Measurements from ENCODE around the gene MIPEP. TPM values are rescaled to one million over a fixed set of nuclear protein-coding genes. Genes with fewer than 3 reads are reported as not detected.

MIPEP gene
- polyA plus RNA-seq, 1 donor (not counting 4 experiments of a cell fraction or from before 2014, with no cell fraction given), result 35.0 TPM

GRCh38 chr13:23736541-23736940 is 152.7 kb downstream of the MIPEP start:
- Histone ChIP-seq H2AFZ (ENCODE audit: control insufficient read depth, low read length) (no peak overlapping the region), H3K4me3 (ENCODE audit: control insufficient read depth in 2 of 3, extremely low read depth in 1 of 3, insufficient read depth in 2 of 3, low read depth in 1 of 3, low read length in 3 of 3) (no peak overlapping the region), H3K79me2 (ENCODE audit: control insufficient read depth, insufficient read depth, low read length) (no peaks in the 10 kb centered on the region), H3K4me2 (ENCODE audit: control insufficient read depth, extremely low read depth, insufficient read depth, low read depth, low read length) (no peak overlapping the region), H3K9me3 (ENCODE audit: control insufficient read depth, low read depth, low read length) (no peaks in the 10 kb centered on the region), H3K36me3 (ENCODE audit: control insufficient read depth in 2 of 2, extremely low read depth in 1 of 2, insufficient read depth in 2 of 2, low read length in 2 of 2) (peaks cover 2 to 3% of the 10 kb centered on the region in 2 experiments), H4K20me1 (ENCODE audit: control insufficient read depth, extremely low read depth, insufficient read depth, low read length) (no peaks in the 10 kb centered on the region), H3K9me1 (ENCODE audit: control insufficient read depth, extremely low read depth, insufficient read depth, low read length) (no peaks in the 10 kb centered on the region), H3K27ac (ENCODE audit: control insufficient read depth, insufficient read depth, low read length) (no peak overlapping the region), H3K27me3 (ENCODE audit: control insufficient read depth, extremely low read depth, insufficient read depth, low read length) (no peaks in the 10 kb centered on the region), H3K9ac (ENCODE audit: control insufficient read depth, extremely low read depth, insufficient read depth, low read length) (no peak overlapping the region), H3K4me1 (ENCODE audit: control insufficient read depth, extremely low read depth, insufficient read depth, low read length) (peaks cover 12% of the 10 kb centered on the region)
- FAIRE-seq (no peak), DNase-seq (ENCODE audit: low read depth, low spot score) (no peak)
- dilution Hi-C loops (cut with MboI; ENCODE audit: extremely low pct_ligation_motif_present, low sequenced_read_pairs), result no loop called here
- TF ChIP-seq EZH2 (IDR thresholded peaks at IDR 0.05; ENCODE audit: low read length) (no peak), CTCF (optimal IDR thresholded peaks at IDR 0.05 in 1 of 3, IDR thresholded peaks at IDR 0.05 in 1 of 3, conservative IDR thresholded peaks at IDR 0.05 in 1 of 3; ENCODE audit: extremely low read depth in 1 of 3, insufficient read depth in 2 of 3, low read length in 3 of 3) (no peak)

- H3K79me2 ChIP-seq (ENCODE audit: control insufficient read depth, insufficient read depth, low read length), result no peaks in the 10 kb centered on the region
- H2AFZ ChIP-seq (ENCODE audit: control insufficient read depth, low read length), result no peak overlapping the region
- H4K20me1 ChIP-seq (ENCODE audit: control insufficient read depth, extremely low read depth, insufficient read depth, low read length), result no peaks in the 10 kb centered on the region
- H3K9ac ChIP-seq (ENCODE audit: control insufficient read depth, extremely low read depth, insufficient read depth, low read length), result no peak overlapping the region
- H3K4me3 ChIP-seq (ENCODE audit: control insufficient read depth in 2 of 3, extremely low read depth in 1 of 3, insufficient read depth in 2 of 3, low read depth in 1 of 3, low read length in 3 of 3), result no peak overlapping the region
- no peaks in the 10 kb centered on the region for H3K9me1 ChIP-seq (ENCODE audit: control insufficient read depth, extremely low read depth, insufficient read depth, low read length)
- no peaks in the 10 kb centered on the region for H3K27me3 ChIP-seq (ENCODE audit: control insufficient read depth, extremely low read depth, insufficient read depth, low read length)
- dilution Hi-C loops (cut with MboI; ENCODE audit: extremely low pct_ligation_motif_present, low sequenced_read_pairs), result no loop called here
- H3K27ac ChIP-seq (ENCODE audit: control insufficient read depth, insufficient read depth, low read length), result no peak overlapping the region
- no peak for FAIRE-seq
- no peak for TF ChIP-seq CTCF (optimal IDR thresholded peaks at IDR 0.05 in 1 of 3, IDR thresholded peaks at IDR 0.05 in 1 of 3, conservative IDR thresholded peaks at IDR 0.05 in 1 of 3; ENCODE audit: extremely low read depth in 1 of 3, insufficient read depth in 2 of 3, low read length in 3 of 3)
- TF ChIP-seq EZH2 (IDR thresholded peaks at IDR 0.05; ENCODE audit: low read length), result no peak
- H3K4me2 ChIP-seq (ENCODE audit: control insufficient read depth, extremely low read depth, insufficient read depth, low read depth, low read length), result no peak overlapping the region
- no peaks in the 10 kb centered on the region for H3K9me3 ChIP-seq (ENCODE audit: control insufficient read depth, low read depth, low read length)
- H3K4me1 ChIP-seq (ENCODE audit: control insufficient read depth, extremely low read depth, insufficient read depth, low read length), result peaks cover 11% of the 10 kb centered on the region
- peaks cover 0 to 2% of the 10 kb centered on the region in 2 experiments for H3K36me3 ChIP-seq (ENCODE audit: control insufficient read depth in 2 of 2, extremely low read depth in 1 of 2, insufficient read depth in 2 of 2, low read length in 2 of 2)
- no peak for DNase-seq (ENCODE audit: low read depth, low spot score)
Observed at GRCh38 chr13:23735329-23735728, 153.9 kb downstream of the MIPEP start.
